GM12875 (cell line): Measurements from ENCODE around the gene CXCL16.

Experiments used
- H3K4me3 ChIP-seq: one replicate; pipeline ENCODE4 v1.5.1; 2011; ENCODE audit warnings: low read depth, low read length, control low read depth
- CTCF ChIP-seq: IDR thresholded peaks from 2 replicates; pipeline ENCODE4 v1.5.1; 2011; ENCODE audit warnings: low read depth, mild to moderate bottlenecking, control low read depth, inconsistent platforms, low read length, moderate library complexity, borderline replicate concordance; ENCODE audit not compliant: insufficient read depth

CXCL16 gene

DNA sequence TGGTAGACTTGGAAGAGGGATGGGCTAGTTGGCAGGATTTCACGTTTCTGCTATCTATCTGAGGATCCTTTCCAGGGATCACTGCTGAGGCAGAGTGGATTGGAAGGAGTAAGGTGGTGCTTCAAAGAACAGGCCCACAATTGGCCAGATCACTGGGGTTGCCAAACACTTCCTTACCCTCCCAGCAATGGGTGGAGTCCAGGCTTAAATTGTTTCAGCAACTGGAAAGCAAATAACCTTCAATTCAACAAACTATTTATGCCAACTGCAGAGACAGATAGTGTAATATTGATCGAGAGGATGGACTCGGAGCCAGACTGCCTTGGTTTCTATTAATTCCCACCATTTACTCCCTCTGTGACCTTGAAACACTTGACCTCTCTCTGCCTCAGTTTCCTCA is 27.2 kb downstream of the CXCL16 start:
- no peak for TF ChIP-seq CTCF

GRCh38 chr17:4711661-4712181 is 28.0 kb downstream of the CXCL16 start:
- TF ChIP-seq CTCF = no peak
- H3K4me3 ChIP-seq = peak overlapping the region; percentile 87

More for the DNA sequence above, 27.2 kb downstream of the CXCL16 start:
- no peak overlapping the region for H3K4me3 ChIP-seq

DNA sequence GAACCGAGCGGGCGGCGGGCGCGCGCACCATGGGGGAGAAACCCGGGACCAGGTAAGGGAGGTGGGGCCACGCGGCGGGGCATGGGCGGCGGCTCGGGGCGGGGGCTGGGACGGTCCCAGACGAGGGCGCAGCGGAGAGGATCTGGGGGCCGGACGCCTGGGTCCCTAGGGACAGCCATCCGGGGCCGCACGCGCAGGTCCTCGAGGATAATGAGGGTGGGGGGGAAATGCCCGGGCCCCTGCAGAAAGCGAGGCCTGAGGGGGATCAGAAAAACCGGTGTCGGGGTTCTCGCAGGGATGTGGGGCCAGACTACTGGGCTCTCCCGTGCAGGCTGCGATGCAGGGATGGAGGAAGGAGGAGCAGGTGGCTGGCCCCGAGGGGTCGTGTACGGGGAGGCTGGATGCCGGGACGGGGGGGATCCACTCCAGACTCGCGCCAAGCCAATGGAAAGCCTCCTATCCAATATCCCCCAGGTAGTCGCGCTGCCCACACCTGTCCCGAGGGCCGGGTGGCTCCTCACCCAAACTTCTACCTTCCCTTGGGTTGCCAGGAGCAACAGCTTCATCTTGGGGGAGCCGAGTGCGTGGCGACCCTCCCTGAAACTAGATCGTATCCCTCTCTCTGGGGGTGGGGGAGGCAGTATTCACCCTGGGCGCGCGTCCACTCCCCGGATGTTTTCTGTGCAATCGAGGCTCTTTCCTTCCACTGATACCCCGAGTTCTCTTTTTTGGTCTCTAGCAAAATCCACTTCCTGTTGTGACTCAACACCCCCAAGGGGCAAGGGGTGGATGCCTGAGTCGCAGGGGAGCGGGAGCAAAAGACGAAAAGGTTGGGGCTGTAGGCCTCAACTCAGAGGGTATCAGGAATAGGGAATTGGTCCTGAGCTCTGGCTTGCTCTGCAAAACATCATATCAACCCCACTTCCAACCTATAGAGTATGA is 28.8 kb downstream of the CXCL16 start:
- peak overlapping the region; percentile 87 for H3K4me3 ChIP-seq
- no peak for TF ChIP-seq CTCF

- TF ChIP-seq CTCF = peak; percentile 72
- H3K4me3 ChIP-seq = peak within 1 kb of the TSS; percentile 87
These were observed 29.7 kb downstream of the CXCL16 start, which contains the start of gene ARRB2 for GRCh38 chr17:4709794-4710692. Gene ARRB2, plus strand, starts transcription at chr17:4710632. Its CDS starts 90 bp downstream, at chr17:4710722.

GRCh38 chr17:4708436-4708835 is 31.3 kb downstream of the CXCL16 start:
- H3K4me3 ChIP-seq = no peak overlapping the region
- no peak for TF ChIP-seq CTCF

- no peak overlapping the region for H3K4me3 ChIP-seq
- no peak for TF ChIP-seq CTCF
These were observed 33.6 kb downstream of the CXCL16 start for GRCh38 chr17:4706121-4706520.
